Cortex of kidney (tissue), 1 donor: Measurements from ENCODE around the gene GNE.
"Not testable (repeated sequence)": the region's sequence is repeated elsewhere in the genome, so short reads cannot be mapped to it uniquely, and the experiment has no call there.

Experiments
- DNase-seq: peaks from one replicate; lab custom pipeline; 2025; lab: John Stamatoyannopoulos, UW

GNE gene, protein sequence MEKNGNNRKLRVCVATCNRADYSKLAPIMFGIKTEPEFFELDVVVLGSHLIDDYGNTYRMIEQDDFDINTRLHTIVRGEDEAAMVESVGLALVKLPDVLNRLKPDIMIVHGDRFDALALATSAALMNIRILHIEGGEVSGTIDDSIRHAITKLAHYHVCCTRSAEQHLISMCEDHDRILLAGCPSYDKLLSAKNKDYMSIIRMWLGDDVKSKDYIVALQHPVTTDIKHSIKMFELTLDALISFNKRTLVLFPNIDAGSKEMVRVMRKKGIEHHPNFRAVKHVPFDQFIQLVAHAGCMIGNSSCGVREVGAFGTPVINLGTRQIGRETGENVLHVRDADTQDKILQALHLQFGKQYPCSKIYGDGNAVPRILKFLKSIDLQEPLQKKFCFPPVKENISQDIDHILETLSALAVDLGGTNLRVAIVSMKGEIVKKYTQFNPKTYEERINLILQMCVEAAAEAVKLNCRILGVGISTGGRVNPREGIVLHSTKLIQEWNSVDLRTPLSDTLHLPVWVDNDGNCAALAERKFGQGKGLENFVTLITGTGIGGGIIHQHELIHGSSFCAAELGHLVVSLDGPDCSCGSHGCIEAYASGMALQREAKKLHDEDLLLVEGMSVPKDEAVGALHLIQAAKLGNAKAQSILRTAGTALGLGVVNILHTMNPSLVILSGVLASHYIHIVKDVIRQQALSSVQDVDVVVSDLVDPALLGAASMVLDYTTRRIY

DNA sequence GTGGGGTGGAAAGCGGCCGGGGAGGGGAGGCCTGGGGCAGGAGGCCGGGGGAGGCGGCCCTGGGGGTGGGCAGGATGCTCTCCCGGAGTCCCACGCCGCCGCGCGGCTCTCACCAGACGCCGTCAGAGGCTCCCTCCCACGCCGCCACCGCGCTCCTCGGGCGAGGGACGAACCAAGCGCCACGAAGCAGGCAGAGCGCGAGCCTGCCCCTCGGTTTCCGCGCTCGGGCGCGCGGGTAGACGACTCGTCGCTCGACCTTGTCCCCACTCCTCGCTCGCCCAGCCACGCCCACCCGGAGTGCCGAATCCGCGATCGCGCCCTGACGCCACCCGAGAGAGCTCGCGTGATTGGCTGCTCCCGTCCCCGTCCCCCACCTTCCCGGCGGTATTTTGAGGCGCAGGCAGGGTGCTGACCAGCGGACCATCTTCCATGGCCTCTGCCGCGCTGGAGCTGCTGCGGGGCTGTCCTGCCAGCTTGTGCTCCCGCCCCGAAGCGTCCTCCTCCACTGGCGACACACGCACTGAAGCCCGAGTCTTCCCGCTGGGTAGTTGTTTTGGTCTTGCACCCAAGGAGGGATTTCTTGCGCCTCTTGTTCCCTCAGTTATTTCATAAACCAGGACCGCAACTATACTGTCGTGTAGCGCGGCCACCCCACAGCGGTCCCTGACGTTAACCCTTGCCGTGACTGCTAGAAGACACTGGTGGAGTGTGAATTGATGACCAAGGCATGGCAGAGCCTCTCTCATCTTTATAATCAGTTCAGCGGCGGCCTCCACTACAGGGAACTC is at the start of gene GNE:
Gene GNE, minus strand, starts transcription at position 241 of the 788 bp plus-strand sequence. CDS start 9,093 bp downstream, outside the sequence.
- DNase-seq, result peak; percentile 43

DNA sequence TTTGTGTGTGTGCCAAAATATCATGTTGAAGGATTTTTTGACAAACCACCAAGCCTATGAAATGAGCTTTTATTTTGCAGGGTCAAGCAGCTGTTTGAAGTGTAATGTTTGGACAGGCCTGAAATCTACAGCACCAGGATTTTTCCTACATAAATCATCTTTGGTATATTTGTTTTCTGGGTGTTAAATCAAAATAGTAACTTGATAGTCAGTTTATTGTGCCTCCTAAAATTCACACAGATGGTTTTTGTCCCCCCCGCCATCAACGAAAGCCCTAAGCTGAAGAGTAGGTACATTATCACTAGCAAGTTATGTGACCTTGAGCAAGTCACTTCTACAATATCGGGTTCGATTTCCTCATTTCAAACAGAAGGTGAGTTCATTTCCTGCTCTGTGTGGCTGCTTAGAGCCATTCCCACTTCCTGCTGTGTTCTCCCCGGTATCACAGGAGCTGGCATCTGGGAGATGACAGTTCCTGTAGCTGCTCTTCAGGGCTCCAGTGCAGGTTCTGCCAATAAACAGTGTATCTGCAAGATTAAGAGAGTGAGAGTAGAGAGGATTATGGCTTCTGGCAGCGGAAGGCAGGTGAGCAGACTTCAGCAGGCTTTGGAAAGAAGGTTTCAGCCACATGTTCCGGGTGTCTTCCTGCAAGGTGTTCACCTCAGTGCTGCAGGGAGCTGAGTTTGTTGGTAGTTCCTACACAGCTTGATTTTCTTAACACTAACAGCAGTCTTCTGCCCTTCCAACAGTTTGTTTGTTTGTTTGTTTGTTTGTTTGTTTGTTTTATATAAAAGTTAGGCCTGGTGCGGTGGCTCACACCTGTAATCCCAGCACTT is 48.4 kb upstream of the GNE start:
- DNase-seq, result no peak

DNA sequence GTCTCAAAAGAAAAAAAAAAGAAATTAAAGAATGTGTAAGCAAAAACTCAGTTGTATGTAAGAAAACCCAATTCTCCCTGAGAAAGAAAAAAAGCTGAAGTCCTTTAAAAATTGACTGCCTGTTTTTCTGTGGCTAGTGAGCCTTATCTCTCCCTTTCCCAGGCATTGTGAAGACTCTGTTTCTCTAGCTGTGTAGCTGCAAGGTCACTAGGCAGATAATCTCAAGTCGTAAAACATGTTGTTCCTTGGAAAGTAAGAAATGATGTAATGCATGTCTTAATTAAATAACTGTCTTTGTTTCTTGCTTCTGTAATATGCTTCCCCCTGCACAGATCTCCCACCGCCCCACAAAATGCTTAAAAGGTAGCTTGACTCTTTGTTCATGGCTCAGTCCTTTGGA is 46.1 kb upstream of the GNE start:
- DNase-seq, result not testable (repeated sequence)

DNA sequence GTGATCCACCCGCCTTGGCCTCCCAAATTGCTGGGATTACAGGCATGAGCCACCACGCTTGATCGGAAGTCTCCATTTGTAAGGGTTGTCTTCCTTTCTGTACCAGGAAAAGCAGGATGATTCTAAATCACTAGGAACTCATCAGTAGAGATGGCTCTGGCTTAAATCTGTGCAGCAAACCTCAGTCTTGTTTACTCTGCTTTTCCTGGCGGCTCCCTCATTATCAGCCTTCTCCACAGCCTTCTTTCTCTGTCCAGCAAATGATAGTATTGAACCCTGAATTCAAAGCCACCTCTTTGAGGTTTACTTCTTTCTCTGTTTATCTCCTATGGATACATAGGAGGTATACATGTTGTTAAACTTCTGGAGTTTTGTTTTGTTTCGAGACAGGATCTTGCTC is 43.0 kb upstream of the GNE start:
- DNase-seq, result no peak

DNA sequence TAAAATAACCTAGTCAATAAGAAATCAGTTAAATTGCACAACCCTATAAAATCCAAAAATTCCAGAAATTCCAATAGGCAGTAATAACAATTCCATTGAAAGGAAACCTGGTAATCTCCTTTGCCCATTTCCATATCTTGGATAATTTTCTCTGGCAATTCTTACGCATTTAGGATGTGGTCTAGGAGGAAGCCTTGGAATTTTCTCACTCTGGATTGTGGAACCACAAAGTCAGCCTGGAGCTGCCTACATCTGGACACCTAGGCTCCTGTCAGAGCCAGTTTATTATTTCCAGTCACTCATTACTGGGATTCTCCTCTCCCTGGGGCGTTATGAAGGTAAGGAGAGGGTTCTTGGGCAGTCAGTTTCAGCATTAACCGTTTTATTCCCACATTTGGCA is 40.3 kb upstream of the GNE start:
- no peak for DNase-seq

DNA sequence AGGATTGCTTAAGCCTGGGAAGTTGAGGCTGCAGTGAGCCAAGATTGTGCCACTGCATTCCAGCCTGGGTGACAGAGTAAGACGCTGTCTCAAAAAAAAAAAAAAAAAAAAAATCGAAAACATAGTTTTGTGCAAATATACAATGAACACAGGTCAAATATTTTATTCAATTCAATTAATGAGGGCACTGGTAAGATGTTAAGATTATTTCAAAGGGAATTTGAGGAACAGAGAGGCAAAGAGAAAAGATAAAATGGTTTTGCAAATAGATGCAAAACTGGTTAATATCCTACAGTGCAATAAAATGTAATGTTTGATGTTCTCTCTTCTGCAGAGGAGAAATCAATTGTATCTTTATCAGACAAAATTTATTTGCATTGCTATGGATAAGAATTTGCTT is 39.5 kb upstream of the GNE start:
- DNase-seq, result no peak

DNA sequence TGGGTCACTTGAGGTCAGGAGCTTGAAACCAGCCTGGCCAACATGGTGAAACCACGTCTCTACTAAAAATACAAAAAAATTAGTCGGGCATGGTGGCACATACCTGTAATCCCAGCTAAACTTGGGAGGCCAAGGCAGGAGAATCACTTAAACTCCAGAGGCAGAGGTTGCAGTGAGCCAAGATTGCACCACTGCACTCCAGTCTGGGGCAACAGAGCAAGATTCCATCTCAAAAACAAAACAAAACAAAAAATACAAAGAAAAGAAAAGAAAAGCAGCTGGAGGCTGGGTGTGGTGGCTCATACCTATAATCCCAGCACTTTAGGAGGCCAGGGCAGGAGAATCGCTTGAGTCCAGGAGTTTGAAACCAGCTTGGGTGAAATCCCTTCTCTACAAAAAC is 36.7 kb upstream of the GNE start:
- DNase-seq, result not testable (repeated sequence)

DNA sequence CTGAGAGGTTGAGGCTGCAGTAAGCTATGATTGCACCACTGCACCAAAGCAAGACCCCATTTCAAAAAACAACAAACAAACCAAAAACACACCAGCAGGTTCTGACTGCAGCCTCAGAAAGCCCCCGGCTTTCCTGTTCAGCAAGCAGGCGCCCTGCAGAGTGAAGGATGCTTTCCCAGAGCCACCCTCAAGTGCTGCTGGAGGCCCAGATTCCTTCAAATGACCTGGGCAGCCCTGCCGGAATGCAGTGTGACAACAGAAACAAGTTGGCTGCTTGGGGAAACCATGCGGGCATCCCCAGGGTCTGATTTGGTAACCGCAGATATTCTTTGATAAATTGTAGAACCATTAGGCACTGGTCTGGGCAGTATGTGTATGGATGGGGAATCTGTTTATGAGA is 35.7 kb upstream of the GNE start:
- no peak for DNase-seq

DNA sequence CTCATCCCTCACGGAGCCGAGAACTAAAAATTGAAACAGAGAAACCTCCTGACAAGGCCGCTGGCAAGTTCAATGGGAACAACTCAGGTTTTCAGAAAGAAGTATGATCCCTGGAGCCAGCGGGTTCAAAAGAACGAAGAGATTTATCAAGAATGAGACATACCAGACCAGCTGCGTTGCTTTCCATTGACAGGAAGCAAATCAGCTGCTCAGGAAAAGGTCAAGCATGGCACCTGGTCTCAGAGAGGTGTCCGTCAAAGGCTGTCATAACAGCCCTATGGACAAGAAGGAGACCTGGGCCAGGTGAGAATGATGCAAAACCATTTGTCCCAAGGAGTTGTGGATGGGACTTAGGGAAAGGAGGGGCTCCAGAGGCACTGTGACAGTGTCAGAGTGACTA is 34.9 kb upstream of the GNE start:
- no peak for DNase-seq

DNA sequence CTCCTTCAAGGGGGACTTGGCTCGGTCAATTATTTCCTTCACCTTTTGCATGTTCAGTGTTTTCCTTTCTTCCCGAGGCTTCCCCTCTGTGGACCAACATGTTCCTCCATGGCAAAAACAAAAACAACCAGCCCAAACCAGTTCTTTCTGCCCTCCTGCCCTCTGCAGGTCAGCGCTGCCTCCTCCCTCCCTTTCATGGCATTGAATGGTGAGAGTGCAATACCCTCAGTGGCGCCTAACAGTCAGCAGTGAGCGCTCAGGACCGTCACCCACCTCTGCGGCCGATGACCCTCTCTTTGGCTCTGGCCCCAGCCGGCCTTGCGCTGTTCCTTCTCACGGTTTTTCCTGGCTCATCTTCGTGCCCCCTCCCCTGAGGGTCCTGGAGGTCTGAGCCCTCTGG is 34.4 kb upstream of the GNE start:
- no peak for DNase-seq

DNA sequence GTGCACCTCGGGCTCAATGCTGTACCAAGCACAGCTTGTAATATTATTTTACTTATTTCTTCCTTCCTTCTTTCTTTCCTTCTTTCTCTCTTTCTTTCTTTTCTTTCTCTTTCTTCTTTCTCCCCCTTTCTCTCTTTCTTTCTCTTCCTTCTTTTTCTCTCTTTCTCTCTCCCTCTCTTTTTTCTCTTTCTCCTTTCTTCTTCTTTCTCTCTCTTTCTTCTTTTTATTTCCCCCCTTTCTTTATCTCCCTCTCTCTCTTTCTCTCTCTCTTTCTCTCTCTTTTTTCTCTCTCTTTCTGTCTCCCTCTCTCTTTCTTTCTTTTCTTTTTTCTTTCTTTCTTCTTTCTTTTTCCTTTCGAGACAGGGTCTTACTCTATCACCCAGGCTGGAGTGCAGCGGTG is 32.7 kb upstream of the GNE start:
- no peak for DNase-seq

DNA sequence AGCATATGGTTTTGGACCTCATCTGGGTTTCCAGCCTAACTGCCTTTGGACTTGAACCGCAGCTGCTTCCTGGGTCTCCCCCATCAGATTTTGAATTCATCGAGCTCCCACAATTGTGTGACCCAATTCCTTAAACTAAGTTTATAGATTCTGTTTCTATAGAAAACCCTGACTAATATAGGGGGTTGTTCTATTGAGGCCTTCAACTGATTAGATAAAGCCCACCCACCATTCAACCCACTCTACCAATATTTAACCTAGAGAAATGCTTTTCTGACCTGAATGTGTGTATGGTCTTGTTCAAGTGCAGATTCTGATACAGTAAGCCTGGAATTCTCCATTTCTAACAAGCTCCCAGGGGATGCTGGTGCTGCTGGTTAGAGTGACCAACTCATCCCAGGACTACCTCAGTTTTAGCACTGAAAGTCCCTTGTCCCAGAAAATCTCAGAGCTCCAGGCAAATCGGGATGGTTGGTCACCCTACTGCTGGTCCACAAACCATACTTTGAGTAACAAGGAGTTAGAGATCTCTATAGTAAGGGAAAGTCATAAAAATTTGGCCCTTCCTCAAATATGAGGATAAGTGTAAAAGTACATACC is 31.7 kb upstream of the GNE start:
- DNase-seq, result no peak

DNA sequence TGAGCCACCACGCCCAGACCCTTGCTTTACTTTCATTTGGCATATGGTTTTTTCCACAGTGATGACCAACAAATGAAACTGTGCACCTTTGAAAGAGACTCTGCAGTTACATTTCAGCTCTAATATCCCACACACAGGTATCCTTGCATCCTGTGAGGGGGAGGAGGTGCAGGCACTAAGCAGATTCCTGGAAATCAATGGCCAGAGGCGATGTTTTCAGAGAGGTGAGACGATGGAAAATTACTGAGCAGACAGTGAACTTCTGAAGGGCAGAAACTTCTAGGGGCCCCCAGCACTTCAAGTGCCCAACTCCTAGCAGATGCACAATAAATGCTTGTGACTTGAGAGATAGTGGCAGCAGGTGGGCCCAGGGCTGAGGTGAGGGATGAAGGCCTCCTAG is 29.8 kb upstream of the GNE start:
- DNase-seq, result no peak

DNA sequence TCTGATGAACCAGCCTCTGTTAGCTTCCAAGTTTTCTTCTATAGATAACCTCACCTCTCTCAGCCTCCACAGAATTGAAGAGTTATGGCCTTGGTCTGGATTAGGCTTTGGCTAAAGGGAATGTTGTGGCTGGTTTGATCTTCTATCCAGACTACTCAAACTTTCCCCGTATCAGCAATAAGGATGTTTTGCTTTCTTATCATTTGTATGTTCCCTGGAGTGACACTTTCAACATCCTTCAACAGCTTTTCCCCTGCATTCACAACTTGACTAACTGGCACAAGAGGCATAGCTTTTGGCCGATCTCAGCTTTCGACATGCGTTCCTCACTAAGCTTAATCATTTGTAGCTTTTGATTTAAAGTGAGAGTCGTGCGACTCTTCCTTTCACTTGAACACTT is 28.1 kb upstream of the GNE start:
- no peak for DNase-seq

DNA sequence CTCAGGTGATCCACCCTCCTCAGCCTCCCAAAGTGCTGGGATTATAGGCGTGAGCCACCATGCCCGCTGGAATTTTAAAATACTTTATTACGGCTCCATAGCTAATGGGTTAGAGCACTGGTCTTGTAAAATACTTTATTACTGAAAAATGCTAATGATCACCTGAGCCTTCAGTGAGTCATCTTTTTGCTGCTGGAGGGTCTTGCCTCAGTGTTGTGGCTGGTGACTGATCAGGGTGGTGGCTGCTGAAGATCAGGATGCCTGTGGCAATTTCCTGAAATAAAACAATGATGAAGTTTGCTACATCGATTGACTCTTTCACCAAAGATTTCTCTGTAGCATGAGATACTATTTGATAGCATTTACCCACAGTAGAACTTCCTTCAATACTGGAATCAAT is 26.0 kb upstream of the GNE start:
- no peak for DNase-seq

DNA sequence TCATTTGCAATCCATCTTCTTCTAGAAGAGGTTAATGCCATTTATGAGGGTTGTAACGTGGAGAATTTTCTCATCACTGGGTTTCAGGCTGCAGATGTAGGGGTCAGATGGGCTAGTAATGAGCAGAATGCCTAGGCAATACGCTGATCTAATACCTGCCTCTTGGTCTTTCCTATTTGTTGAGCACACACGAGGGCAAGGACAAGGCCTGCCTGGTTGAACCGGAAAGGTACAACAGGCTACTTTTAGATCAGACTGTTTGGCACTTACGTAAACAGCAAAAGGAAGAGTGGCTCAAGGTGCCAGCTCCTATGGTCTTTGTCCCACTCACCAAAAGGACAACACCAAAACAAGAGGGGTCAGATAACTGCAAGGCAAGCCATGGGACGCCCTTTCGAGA is 24.0 kb upstream of the GNE start:
- no peak for DNase-seq

DNA sequence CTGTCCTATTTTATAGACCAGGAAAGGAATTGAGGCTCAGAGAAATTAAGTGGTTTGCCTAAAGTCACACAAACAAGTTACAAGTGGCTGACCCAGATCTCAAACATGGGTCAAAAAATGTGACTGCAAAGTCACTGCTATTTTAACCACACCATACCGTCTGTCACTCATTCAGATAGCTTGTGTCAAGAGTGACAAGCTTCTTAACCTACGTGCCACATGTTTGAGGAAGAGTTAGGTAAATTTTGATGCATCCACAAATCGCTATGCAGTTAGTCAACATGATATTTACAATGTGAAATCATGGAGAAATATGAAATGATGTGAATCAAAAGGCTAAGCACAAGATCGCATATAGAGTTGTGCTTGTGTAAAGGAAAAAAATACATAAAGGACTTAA is 22.7 kb upstream of the GNE start:
- DNase-seq, result no peak

DNA sequence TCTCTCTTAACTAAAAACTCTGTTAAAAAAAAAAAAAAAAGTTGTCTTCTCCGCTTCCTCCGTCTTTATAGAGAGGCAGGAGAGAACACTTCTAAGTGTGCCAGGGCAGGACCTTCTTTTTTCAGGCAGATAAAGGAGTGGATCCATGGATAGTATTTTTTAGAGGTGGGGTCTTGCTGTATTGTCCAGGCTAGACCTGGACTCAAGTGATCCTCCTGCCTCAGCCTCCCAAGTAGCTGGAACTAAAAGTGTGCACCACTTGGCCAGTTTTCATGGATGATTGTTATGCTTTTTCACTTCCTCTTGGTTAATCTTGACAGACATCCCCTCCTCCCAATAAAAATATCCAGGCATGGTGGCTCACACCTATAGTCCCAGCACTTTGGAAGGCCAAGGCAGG is 20.0 kb upstream of the GNE start:
- DNase-seq, result no peak

DNA sequence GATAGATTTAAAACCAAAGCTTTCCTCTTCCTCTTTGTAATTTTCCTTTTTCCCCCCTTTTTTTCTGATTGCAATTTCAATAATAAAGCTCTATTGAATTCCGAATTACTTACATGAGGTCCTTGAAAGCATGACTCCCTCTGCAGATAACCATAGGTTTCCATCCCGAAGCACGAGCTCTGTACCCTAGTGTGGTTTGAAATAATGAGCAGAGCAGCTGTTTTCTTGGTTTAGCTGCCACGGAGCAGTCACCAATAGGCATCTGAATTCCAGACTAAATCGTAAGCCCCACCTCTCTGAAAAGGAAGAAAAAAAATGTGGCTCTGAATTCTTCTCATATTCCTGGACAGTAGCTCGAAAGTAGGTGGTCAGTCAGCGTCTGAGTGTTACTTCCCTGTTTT is 18.5 kb upstream of the GNE start:
- DNase-seq, result no peak

DNA sequence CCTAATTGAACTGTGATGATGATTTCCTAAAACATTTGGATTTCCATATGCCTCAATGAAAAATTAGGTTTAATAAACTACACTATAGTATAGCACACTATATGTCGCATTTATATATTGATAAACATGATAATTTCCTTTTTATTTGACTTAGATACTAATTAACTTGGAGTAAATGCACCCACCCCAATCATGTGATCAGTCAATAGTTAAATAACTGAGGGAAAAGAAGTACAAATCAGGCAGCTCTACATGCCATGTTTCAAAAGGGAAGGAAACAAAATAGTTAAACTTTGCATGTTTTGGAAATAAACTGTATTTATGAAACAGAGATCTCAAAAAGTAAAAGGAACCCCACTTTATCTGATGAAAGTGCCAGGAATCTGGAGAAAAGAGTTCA is 18.0 kb upstream of the GNE start:
- no peak for DNase-seq

DNA sequence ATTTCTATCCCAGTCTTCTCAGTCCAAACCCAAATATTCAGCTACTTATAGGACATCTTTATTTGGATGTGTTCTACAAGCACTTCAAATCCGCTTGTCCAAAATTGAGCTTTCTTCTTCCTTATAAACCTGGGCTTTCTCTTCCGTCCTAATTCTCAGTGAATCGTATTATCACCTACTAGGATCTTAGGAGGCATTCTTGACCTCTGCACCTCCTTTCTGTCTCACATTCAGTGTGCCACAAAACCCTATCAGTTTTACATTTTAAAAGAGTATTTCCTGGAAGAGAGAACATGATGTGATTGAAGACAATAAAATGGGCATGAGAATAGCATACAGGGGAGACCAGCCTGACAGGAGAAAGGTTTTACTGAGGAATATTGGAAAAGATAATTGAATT is 16.8 kb upstream of the GNE start:
- DNase-seq, result no peak

DNA sequence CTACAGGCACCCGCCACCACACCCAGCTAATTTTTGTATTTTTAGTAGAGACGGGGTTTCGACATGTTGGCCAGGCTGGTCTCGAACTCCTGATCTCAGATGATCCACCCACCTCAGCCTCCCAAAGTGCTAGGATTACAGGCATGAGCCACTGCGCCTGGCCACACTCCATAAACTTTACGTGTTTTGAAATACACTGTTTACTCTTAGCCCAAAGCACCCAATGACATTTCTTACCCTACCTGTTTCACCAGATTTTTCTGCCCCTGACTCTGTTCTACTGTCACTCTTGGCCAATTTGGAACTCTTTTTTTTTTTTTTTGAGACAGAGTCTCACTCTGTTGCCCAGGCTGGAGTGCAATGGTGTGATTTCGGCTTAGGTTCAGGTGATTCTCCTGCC is 15.1 kb upstream of the GNE start:
- DNase-seq, result not testable (repeated sequence)
